ENCODE results near the gene HOXA9. TPM values are rescaled to one million over a fixed set of nuclear protein-coding genes. Genes with fewer than 3 reads are reported as not detected.

HOXA9 gene
- total RNA-seq, result 61.6 TPM

DNA sequence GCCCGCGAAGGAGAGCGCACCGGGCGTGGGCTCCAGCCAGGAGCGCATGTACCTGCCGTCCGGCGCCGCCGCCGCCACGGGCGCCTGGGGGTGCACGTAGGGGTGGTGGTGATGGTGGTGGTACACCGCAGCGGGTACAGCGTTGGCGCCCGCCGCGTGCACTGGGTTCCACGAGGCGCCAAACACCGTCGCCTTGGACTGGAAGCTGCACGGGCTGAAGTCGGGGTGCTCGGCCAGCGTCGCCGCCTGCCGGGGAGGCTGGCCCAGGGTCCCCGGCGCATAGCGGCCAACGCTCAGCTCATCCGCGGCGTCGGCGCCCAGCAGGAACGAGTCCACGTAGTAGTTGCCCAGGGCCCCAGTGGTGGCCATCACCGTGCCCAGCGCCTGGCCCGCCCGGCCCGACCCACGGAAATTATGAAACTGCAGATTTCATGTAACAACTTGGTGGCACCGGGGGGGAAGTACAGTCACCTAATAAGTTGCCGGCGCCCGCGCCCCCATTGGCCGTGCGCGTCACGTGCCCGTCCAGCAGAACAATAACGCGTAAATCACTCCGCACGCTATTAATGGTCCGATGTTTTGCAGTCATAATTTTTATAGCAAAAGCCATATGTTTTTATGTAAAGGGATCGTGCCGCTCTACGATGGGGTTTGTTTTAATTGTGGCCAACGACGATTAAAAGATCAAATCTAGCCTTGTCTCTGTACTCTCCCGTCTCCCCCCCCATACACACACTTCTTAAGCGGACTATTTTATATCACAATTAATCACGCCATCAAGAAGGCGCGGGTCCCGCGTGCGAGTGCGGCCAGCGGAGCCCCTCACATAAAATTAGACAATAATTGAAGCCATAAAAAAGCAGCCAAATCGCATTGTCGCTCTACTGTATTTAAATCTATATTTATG lies at the start of gene HOXA9:
Gene HOXA9, minus strand, starts transcription at position 449 of the 907 bp plus-strand sequence. Its CDS starts 80 bp downstream, at position 369.

DNA sequence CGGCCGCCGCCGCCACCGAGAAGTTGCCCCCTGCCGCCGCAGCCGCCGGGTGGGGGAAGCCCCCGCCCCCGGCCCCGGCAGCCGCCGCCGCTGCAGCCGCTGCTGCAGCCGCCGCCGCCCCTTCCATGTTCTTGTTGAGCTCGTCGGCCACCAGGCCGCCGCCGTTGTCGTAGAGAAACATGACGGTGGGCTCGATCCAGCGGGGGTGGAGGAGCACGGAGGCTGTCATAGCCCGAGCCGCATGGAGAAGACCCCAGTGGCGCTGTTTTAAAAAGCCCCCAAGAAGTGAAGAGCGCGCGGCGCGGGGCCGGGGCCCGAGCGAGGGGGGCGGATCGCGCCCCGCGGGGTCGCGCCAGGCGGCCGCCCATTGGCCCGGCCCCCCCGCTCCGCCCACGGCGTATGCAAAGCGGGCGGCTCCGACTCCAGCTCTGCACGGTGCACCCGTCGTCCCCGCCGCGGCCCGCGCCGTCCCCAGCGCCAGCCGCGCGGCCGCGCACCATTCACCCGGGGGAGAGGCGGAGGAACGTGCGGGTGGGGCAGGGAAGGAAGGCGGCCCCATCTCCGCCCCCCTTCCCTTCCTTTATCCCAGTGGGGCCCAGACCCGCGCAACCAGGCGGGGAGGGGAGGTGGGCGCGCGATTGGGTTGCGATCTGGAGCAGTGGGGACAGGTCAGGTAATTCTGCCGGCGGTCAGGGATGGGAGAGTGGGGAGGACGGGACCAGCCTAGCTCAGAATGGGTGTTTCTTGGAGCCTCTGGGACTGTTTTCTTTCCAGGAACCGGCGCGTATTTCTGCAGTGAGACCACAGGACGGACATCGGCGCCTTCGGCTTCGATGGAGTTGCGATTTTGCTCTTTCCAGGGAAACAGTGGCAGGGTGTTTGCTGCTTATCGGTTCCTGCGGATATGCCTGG lies 34.8 kb upstream of the HOXA9 start, which contains the start of gene HOXA13:
Gene HOXA13, minus strand, starts transcription at position 243 of the 912 bp plus-strand sequence. Its CDS starts 14 bp downstream, at position 229.

DNA sequence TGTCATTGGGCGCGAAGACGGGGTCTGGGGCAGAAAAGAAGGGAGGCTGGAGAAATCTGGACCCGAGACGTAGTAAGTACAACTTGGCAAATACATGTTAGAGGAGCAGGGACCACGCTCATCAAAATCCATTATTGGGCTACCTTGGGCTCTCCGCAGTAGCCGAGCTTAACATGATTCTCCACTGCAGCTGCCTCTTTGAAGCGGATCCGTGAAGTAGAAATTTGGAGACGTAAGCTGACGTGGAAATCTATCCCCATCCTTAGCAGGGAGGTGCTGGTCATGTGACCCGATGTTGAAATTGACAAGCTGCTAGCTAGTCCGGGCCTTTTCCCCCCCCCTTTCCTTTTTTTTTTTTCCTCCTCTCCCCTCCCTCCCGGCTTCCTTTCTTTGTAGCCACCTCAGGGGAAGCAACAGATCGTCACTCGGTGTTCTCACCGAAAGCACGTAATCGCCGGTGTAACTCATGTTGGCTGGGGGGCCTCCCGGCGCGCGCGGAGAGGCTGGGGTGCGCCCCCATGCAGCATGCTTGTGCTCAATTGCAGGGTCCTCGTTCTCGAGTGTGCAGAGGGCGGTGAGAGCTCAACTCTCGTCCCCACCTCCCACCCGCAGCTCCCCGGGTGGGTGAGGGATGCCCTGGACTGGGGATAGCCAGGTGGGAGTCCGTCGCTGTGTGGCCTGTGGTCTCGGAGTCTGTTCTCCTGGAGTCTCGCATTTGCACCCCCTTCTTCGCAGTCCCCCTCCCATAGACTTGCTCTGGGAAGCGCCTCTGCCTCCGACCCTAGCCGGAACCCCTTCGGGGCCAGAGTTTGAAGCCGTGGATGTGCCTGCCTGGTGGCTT lies 19.9 kb upstream of the HOXA9 start, which contains the start of gene HOXA11:
Gene HOXA11, minus strand, starts transcription at position 220 of the 841 bp plus-strand sequence. Its CDS starts 88 bp downstream, at position 132.

DNA sequence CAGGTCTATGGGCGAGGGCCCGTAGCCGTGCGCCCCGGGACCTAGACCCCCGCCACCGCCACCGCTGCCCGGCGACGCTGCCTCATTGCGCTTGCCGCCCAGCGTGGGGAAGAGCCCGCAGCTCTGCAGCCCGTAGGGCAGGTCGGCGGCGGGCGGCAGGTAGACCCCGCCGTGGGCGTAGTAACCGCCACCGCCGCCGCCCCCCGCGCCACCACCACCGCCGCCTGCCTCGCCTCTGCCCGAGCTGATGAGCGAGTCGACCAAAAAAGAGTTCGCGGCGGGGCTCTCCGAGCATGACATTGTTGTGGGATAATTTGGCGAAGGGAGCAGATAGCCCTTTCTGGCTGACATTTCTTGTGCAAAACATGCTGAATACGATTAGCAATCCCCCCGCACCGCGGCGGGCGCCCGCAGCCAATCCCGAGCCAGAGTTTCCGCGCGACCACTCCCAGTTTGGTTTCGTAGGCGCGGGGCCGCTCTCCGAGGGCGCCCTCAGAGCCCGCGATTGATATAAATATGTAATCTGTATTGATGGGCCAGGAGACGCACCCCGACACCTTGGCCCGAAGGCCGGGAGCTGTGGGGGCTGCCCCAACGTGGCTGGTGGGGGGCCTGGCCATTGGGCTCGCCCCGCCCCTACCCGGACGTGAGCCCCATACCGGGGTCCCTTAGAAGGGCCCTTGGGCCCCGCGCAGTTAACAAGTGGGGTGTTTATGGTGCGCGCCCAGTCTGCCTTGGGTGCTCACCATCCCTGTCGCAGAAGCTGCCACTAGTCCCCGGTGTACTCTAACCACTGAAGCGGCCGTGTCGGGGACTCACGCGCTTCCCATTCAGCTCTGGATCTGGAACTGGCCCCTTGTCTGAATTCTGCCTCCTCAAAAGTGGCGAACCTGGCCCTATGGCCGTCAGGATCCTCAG lies 8.9 kb upstream of the HOXA9 start, which contains the start of gene HOXA10:
Gene HOXA10, minus strand, starts transcription at position 365 of the 918 bp plus-strand sequence. Its CDS starts 14 bp downstream, at position 351.

DNA sequence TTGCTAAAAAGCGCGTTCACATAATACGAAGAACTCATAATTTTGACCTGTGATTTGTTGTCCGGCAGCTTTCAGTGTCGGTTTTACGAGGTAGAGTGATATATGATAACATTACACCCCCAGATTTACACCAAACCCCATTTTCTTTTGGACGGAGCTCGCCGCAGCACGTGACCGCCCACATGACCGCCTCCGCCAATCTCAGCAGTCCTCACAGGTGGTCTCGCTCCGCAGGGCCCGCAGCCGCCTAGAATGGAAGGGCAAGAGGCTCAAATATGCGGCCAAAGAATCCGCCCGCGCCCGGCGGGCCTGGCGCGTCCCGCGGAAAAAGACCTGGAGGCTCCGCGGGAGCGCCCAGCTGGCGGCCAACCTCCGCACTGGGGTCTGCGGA lies 8.8 kb downstream of the HOXA9 start, which contains the start of gene HOXA7:
Gene HOXA7, minus strand, starts transcription at position 168 of the 391 bp plus-strand sequence. Its CDS starts 130 bp downstream, at position 38.

DNA sequence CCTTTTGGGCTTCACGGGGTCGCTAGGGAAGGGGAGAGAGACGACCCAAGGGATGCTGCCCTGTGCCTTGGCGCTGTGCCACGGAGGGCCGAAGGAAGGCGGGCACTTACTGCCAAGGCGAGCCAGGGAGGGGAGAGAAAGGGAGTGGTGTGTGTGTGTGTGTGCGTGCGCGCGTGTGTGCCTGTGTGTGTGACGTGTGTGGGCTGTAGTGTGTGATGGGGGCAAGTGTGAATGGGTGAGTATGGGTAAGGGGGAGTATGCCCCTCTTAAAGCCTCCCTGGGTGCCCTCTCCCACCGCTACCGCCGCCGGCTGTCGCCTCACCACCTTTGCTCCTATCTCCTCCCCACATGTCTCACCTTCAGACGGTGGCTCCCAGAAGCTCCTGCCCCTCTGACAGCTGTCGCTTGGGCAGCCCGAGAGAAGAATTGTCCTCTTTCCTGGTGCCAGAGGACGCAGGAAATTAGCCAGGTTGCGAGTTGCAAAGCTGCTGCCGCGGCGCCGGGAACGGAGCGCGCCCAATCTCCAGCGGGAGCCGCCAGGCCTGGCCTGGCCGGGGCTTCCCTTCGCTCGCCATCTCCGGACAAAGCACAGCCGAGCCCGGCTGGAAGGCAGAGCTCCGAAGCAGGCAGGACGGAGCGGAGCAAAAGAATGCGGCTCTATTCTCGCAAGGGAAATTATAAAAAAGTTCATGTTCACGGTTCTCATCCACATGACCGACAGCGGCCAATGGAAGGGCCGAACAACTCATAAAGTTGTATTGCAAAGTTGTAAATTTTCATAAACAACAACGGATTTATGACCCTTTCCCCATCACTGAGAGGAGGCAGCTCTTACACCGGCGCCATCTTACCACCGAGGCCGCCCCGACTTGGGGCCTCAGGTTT lies 13.2 kb downstream of the HOXA9 start, which contains the start of gene HOXA3:
Gene HOXA3, minus strand, starts transcription at position 653 of the 885 bp plus-strand sequence. CDS start 41,943 bp downstream, outside the sequence.

DNA sequence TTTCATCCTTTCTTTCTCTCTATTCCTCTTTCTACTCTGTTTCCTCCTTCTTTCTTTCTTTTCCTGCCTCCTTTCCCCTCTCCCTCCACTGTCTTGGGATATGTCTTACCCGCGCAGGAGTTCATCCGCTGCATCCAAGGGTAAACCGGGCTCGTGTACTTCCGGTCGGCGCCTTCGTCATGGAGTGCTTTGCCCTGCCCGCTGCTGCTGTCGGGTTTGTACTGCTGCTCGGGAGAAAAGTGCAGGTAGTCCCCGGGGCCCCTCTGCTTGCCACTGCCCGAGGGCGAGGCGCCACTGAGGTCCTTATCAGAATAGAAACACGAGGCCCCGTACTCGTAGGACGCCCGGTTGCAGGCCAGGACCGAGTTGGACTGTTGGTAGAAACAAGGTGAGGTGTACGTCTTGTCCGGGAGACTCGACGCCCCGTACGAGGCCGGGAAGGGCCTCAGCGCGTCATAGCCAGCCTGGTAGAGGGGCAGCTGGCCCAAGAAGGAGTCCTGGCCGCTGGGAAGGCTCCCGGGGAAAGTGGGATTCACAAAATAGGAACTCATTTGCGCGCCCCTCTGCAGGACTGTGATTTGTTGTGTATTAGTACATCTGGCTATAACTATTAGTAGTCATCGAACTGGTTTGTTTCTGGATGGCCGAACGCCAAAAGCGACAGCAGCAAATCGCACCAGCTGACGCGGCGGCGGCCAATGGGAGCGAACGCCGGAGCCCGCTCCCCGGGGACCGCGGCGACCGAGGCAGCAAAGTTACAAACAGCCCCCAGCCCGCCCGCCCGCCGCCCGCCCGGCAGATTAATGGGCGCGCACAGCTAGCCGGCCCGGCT lies 17.9 kb downstream of the HOXA9 start, which contains the start of gene HOXA6:
Gene HOXA6, minus strand, starts transcription at position 576 of the 832 bp plus-strand sequence. Its CDS starts 25 bp downstream, at position 551.

DNA sequence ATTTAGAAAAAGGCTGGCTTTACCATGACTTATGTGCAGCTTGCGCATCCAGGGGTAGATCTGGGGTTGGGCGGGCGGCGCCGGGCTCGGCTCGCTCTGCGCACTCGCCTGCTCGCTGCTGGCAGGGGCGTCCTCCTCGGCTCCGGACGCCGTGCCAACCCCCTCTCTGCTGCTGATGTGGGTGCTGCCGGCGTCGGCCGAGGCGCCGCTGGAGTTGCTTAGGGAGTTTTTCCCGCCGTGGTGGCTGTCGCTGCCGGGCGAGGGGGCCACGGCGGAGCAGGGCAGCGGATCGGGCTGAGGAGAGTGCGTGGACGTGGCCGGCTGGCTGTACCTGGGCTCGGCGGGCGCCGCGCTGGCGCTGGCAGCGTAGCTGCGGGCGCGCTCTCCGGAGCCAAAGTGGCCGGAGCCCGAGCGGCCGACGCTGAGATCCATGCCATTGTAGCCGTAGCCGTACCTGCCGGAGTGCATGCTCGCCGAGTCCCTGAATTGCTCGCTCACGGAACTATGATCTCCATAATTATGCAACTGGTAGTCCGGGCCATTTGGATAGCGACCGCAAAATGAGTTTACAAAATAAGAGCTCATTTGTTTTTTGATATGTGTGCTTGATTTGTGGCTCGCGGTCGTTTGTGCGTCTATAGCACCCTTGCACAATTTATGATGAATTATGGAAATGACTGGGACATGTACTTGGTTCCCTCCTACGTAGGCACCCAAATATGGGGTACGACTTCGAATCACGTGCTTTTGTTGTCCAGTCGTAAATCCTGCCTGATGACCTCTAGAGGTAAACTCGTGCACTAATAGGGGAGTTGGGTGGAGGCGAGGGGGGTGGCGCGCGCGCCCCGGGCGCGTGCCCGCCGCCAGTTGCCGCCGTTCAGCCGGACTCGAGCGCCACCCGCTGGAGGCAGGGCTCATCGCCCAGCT lies 22.1 kb downstream of the HOXA9 start, which contains the start of gene HOXA5:
Gene HOXA5, minus strand, starts transcription at position 659 of the 927 bp plus-strand sequence. Its CDS starts 74 bp downstream, at position 585.

DNA sequence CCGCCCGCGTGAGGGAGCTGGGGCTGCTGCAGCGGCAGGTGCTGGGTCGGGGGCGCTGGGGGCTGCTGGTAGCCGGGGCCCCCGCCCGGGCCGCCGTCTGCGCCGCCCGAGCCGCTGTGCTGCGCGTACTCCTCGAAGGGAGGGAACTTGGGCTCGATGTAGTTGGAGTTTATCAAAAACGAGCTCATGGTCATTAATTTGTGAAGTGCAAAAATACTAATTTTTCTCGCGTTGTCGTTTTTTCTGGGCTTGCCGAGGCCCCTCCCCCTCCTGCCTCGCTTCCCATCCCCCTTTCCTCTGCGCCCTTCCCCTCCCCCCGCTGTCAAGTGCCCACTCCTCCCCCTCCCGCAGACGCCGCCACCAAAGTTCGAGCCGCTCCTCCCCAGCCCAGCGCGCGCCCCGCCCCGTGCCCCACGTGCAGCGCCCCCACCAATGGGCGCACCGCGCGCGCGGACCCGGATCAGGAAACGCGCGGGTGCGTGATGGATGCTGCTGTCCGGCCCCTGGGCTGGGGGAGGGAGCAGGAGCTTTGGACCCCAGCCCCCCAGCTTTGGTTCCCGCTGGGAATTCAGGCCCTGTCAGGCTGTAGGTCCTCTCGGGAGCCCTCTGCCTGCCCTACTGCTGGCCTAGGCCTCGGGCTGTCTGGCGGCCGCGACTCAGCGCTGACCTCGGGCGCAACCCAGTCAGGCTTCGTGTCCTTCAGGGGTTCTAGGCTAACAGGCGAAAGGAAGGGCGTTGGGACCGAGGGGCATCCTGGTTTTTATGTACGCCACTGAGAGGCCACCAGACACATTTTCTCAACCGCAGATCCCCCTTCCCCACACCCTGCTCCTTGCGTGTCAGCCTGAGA lies 34.6 kb downstream of the HOXA9 start, which contains the start of gene HOXA4:
Gene HOXA4, minus strand, starts transcription at position 218 of the 850 bp plus-strand sequence. Its CDS starts 24 bp downstream, at position 194.

Small RNAs within 50 kb of the gene (small RNA-seq; reads per million reads assigned to genes)
- not detected for gene AC004080.5 (ENCODE audit: low replicate concordance)
- gene RF02140 (ENCODE audit: low replicate concordance), result not detected
- not detected for gene RF02141 (ENCODE audit: low replicate concordance)

Other genes with a start within 250 kb of the HOXA9 start
- gene HOXA1, start 69.5 kb downstream of the HOXA9 start, total RNA-seq, result 1.7 TPM
- gene HOXA2, start 62.9 kb downstream of the HOXA9 start, total RNA-seq, result 4.0 TPM
- 3.7 TPM for gene HOXA4, start 34.8 kb downstream of the HOXA9 start, total RNA-seq
- 42.4 TPM for gene HOXA5, start 21.9 kb downstream of the HOXA9 start, total RNA-seq
- gene HOXA6, start 17.8 kb downstream of the HOXA9 start, total RNA-seq, result 72.5 TPM
- gene HOXA3, start 13.0 kb downstream of the HOXA9 start, total RNA-seq, result 77.4 TPM
- 10.2 TPM for gene HOXA7, start 8.9 kb downstream of the HOXA9 start, total RNA-seq
- gene HOXA10, start 8.8 kb upstream of the HOXA9 start, total RNA-seq, result 98.8 TPM
- 25.5 TPM for gene HOXA11, start 19.7 kb upstream of the HOXA9 start, total RNA-seq
- gene HOXA13, start 34.6 kb upstream of the HOXA9 start, total RNA-seq, result not detected
- not detected for gene EVX1, start 77.3 kb upstream of the HOXA9 start, total RNA-seq